ENCODE results near the gene NEXMIF.
"Not testable (repeated sequence)": the region's sequence is repeated elsewhere in the genome, so short reads cannot be mapped to it uniquely, and the experiment has no call there.

The NEXMIF gene

GRCh38 chrX:74865725-74866124 lies 59.5 kb downstream of the NEXMIF start:
- Histone ChIP-seq H4K20me1 (ENCODE audit: insufficient read depth) (no peaks in the 10 kb centered on the region), H3K79me2 (ENCODE audit: insufficient read depth, low read depth) (no peaks in the 10 kb centered on the region), H3K27ac (no peak overlapping the region), H3K4me1 (ENCODE audit: low read depth, poor library complexity, severe bottlenecking) (peaks cover 2% of the 10 kb centered on the region), H3K27me3 (ENCODE audit: insufficient read depth, low read depth) (no peaks in the 10 kb centered on the region), H3K4me3 (IDR thresholded peaks at IDR 0.05; ENCODE audit: insufficient read depth, low read depth, low read length) (no peak overlapping the region), H3K9ac (no peak overlapping the region), H3K36me3 (ENCODE audit: insufficient read depth) (no peaks in the 10 kb centered on the region), H3K4me2 (no peak overlapping the region), H2AFZ (ENCODE audit: low read depth) (no peak overlapping the region)
- TF ChIP-seq CTCF (conservative IDR thresholded peaks at IDR 0.05; ENCODE audit: low read depth, low read length), result no peak

DNA sequence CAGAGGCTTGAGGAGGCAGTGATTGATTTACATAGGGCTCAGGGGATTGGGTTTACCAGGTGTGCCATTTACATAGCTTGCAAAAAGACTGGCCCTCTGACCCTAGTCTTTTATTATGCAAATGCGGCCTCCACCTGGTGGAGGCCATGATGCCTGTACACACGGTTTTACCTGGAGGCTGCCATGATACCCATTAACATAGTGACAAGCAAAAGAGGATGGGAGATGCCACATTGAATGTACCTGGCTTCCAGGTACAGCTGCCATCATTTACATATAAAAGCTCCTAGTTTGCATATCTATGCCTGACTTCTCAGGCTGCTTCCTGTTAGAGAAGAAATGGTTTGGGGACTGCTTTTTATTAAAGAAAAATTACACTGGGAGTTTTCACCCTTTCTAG lies 72.0 kb downstream of the NEXMIF start:
- Histone ChIP-seq H3K4me1 (ENCODE audit: low read depth, poor library complexity, severe bottlenecking) (no peaks in the 10 kb centered on the region), H3K4me2 (no peak overlapping the region), H3K4me3 (IDR thresholded peaks at IDR 0.05; ENCODE audit: insufficient read depth, low read depth, low read length) (no peak overlapping the region), H3K36me3 (ENCODE audit: insufficient read depth) (no peaks in the 10 kb centered on the region), H3K27ac (no peak overlapping the region), H4K20me1 (ENCODE audit: insufficient read depth) (no peaks in the 10 kb centered on the region), H3K9ac (no peak overlapping the region), H3K79me2 (ENCODE audit: insufficient read depth, low read depth) (no peaks in the 10 kb centered on the region), H3K27me3 (ENCODE audit: insufficient read depth, low read depth) (no peaks in the 10 kb centered on the region), H2AFZ (ENCODE audit: low read depth) (no peak overlapping the region)
- TF ChIP-seq CTCF (conservative IDR thresholded peaks at IDR 0.05; ENCODE audit: low read depth, low read length), result no peak

DNA sequence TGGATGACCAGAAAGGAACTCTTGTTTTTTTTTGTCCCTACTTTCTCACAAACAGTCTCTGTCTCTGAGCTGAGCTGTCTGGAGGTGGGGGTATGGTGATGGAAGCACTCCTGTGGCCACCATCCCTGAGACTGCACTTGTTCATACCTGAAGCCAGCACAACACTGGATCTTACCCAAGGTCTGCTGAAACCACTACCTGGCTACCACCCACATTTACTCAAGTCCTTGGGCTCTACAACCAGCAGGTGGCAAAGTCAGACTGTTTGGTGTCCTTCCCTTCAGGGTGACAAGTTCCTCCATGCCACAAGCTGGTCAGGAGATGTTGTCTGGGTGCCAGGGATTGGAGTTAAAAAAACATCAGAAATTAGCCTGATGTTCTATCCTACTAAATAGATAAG lies 89.7 kb downstream of the NEXMIF start:
- Histone ChIP-seq H3K36me3 (ENCODE audit: insufficient read depth) (no peaks in the 10 kb centered on the region), H3K27me3 (ENCODE audit: insufficient read depth, low read depth) (no peaks in the 10 kb centered on the region), H3K4me1 (ENCODE audit: low read depth, poor library complexity, severe bottlenecking) (no peaks in the 10 kb centered on the region), H4K20me1 (ENCODE audit: insufficient read depth) (no peaks in the 10 kb centered on the region), H3K27ac (no peak overlapping the region), H3K4me2 (no peak overlapping the region), H2AFZ (ENCODE audit: low read depth) (no peak overlapping the region), H3K79me2 (ENCODE audit: insufficient read depth, low read depth) (no peaks in the 10 kb centered on the region), H3K9ac (no peak overlapping the region), H3K4me3 (IDR thresholded peaks at IDR 0.05; ENCODE audit: insufficient read depth, low read depth, low read length) (no peak overlapping the region)
- TF ChIP-seq CTCF (conservative IDR thresholded peaks at IDR 0.05; ENCODE audit: low read depth, low read length), result no peak

DNA sequence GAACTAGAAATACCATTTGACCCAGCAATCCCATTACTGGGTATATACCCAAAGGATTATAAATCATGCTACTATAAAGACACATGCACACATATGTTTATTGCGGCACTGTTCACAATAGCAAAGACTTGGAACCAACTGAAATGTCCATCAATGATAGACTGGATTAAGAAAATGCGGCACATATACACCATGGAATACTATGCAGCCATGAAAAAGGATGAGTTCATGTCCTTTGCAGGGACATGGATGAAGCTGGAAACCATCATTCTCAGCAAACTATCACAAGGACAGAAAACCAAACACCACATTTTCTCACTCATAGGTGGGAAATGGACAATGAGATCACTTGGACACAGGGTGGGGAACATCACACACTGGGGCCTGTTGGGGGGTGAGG lies 105.5 kb downstream of the NEXMIF start:
- not testable (repeated sequence) for H3K27ac ChIP-seq; H3K36me3 ChIP-seq (ENCODE audit: insufficient read depth); H3K4me3 ChIP-seq (IDR thresholded peaks at IDR 0.05; ENCODE audit: insufficient read depth, low read depth, low read length); H2AFZ ChIP-seq (ENCODE audit: low read depth); H3K4me1 ChIP-seq (ENCODE audit: low read depth, poor library complexity, severe bottlenecking); H3K4me2 ChIP-seq; H3K9ac ChIP-seq; H3K27me3 ChIP-seq (ENCODE audit: insufficient read depth, low read depth); H3K79me2 ChIP-seq (ENCODE audit: insufficient read depth, low read depth); H4K20me1 ChIP-seq (ENCODE audit: insufficient read depth)

DNA sequence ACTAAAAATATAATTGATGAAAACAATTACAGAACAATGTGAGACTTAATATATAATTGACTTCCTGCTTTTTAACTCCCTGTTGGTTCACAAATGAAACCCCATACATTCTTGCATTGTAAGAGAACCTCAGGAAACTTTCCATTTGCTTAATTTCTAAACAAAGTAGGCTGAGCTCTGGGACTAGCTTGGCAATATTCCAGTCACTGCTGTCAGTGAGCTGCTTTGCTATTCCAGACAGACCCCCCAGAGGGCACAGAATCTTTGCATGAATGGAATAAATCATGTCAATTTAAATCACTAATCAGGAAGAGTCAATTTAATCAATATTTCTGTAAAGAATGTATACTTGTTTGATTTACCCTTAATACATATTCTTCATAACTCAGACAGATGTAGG lies 110.6 kb downstream of the NEXMIF start:
- no peaks in the 10 kb centered on the region for H3K27me3 ChIP-seq (ENCODE audit: insufficient read depth, low read depth)
- H3K4me2 ChIP-seq, result no peak overlapping the region
- no peak overlapping the region for H3K9ac ChIP-seq
- no peak overlapping the region for H3K4me3 ChIP-seq (IDR thresholded peaks at IDR 0.05; ENCODE audit: insufficient read depth, low read depth, low read length)
- TF ChIP-seq CTCF (conservative IDR thresholded peaks at IDR 0.05; ENCODE audit: low read depth, low read length), result no peak
- no peak overlapping the region for H2AFZ ChIP-seq (ENCODE audit: low read depth)
- H4K20me1 ChIP-seq (ENCODE audit: insufficient read depth), result no peaks in the 10 kb centered on the region
- no peaks in the 10 kb centered on the region for H3K36me3 ChIP-seq (ENCODE audit: insufficient read depth)
- no peak overlapping the region for H3K27ac ChIP-seq
- H3K79me2 ChIP-seq (ENCODE audit: insufficient read depth, low read depth), result 0 out of 2 replicates have a peak, but pooled peaks cover 3% of the 10 kb centered on the region
- H3K4me1 ChIP-seq (ENCODE audit: low read depth, poor library complexity, severe bottlenecking), result no peaks in the 10 kb centered on the region
